Fibroblast of skin of abdomen (primary cell): ENCODE data around the gene FUT7.
"Not testable (repeated sequence)": the region's sequence is repeated elsewhere in the genome, so short reads cannot be mapped to it uniquely, and the experiment has no call there.

Experiments
- DNase-seq: peaks from one replicate; pipeline ENCODE4 v3.0.0-alpha.2; 2013

The FUT7 gene

DNA sequence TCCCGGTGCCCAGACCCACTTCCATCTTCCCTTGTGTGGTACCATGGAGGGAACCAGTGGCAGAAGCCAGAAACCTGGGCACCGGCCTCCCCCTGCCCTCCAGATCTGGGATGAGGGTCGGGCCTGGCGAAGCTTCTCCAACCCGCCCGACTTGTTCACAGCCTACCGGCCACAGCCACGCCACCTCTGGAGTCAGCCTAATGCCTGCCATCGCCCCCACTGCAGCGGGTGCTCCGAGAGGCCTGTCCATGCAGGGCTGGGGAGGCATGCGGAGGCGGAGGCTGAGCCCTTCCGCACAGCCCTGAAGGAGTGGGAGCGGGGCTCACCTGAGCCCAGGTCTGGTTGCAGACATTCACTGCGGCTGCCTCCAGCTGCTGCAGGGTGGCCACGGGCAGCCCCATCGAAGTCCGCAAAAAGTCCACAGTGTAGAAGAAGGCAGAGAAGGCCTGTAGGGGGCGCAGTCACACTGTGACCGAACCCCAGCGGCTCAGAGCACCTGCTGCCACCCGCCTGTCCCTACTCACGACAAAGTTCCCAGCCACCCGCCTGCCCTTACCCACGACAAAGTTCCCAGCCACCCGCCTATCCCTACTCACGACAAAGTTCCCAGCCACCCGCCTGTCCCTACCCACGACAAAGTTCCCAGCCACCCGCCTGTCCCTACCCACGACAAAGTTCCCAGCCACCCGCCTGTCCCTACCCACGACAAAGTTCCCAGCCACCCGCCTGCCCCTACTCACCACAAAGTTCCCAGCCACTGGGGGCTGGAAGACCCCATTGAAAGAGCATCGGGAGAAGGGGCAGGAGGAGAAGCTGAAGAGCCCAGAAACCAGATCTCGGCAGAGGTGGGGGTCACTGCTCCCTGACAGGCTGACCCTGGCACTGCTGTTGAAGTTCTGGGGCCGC, 17.9 kb upstream of the FUT7 start:
- peak; percentile 15 for DNase-seq

DNA sequence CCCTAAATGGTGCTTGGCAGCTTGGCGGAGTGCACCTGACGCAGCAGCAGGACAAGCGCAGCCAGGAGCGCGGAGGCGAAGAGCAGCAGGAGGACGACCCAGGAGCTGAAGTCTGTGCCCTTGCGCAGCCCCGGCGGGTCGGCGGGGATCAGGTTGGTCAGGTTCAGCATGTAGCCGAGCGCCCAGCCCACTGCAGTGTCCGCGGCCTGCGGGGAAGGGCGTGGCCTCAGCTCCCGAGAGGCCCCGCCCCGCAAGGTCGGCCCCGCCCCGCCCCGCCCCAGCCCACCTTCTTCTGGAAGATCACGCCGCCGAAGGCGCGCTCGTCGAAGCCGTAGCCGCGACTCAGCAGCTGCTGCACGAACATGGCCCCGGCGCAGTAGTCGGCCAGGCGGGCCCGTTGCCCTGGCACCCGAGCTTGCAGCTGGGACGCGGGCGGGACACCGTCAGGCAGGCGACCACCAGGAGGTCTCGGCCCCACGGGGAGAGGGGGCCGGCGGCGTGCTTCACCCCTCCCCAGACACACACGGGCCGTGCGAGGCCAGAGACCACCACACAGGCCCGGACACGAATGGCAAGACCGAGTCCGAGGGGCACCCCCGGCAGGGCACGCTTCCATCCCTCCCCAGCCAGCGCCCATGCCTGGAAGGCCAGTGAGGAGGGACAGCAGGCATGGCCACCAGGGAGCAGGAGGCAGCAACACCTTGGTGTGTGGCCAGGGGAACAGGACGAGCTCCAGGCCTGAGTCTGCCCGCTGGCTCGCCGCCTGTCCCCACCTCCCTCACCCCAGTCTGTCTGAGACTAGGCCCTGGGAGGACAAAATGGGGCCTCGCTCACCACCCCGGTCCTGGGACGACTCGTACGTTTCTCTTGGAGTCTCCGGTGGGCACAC, 17.0 kb upstream of the FUT7 start:
- DNase-seq, result no peak

DNA sequence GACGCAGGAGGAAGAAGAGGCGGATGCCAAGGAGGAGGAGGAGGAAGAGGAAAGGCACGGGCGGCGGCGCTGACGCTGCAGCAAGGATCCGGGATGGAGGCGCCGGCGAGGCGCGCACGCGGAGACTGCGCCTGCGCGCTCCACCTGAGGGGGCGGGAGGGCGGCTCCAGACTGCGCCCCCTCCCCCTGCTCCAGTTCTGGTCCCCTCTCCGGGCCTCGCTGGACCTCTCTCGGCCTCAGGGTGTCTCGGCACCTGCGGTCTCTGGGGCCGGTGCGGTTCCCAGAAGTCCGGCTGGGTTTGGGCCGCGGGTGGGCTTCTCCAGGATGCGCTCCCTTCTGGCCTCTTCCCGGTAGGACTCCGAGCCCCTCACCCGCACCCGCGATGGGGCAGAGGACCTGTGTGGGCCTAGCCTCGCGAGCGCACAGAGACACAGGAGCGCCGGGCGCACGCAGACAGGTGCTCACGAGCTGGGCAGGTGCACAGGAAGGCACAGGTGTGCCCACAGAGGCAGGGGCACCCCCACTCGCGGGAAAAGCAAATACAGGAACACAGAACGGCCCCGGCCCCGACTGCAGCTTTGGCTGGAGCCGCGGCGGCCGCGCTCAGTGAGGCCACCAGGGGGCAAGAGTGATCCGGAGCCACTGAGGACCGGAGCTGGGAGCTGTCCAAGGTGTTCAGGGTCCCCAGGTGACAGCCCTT, 14.3 kb upstream of the FUT7 start, which contains the start of gene NPDC1:
NPDC1 (minus strand) TSS at position 90 of the 700 bp plus-strand sequence. CDS start 188 bp downstream, outside the sequence.
- DNase-seq, result peak; percentile 54

DNA sequence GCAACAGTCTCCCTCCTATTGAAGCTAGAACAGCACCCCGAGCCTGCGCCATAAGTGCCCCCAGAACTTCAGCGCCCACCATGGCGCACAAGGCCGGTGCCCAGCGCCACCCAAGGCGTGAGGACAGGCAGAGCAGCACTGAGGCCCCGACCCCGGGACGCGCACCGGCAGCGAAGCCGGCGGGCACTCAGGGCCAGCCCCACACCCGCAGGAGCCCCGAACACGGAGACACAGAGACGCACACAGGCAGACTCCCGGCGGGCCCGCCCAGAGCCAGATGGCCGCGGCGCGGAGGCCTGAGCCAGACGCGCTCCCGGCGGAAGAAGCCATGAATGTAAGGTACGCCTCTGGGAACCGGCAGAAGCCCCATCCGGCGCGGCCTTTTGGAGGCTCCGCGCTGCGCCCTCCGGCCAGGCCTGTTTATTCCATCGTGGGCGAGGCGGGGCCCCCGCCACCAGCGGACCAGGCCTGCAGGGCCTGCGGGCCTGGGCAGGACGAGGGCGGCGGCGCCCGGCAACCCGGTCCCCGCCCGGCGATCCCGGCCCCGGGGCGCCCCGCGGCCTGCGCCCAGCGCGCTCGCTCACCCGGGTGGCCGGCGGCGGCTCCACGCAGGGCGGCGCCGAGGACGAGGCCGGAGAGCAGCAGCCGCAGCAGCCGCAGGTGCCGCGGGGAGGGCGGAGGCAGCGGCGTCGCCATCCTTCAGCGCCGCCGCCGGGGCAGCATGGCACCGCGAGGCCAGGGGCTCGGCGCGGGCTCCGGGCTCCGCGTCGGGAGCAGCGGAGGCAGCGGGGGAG, 13.6 kb upstream of the FUT7 start:
- peak; percentile 25 for DNase-seq

DNA sequence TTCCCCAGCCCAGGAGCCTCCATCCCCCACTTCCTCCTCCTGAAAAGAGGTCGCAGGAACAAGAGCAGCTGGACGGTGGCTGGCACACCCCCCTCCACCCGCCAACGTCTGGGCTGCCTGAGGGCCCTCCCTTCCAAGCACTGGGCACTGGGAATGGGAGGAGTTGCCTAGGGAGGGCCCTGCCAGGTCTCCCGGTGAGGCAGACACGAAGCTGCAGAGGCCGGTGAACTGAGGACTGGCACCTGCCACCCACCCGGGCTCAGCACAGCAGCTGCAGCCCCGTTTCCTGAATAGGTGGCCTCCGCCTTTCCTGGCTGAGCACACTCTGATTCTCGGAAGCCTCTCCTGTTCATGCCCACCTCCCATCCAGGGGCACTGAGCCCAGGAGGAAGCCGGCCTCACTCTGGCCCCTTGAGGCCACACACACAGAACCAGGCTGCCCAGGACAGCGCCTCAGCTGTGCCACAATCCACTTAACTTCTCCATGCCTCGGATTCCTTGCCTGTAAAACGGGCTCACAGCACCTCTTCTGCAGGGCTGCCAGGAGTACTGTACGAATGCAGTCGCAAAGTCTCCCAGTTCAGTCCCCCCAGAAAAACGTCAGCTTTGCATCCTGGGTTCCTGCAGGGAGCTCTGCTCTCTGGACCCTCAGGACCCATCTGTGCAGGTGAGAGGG, 12.8 kb upstream of the FUT7 start:
- DNase-seq, result no peak

DNA sequence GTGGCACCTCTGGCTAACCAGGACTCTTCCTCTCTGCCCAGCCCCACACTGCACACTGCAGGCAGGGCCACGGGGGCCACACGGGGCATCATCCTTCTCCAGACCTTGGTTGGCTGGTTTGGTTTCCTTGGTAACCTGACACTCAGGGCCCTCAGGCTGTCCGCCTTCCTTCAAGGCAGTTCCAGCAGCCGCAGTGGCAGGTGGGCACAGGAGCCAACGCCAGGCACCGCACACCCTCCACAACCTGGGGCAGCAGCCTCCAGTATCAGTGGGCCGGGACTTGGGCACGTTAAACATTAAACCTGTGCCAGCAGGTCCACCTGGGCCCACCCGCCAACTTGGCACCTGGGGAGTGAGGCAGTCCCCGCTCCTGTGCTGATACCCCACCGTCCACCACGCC, 12.1 kb upstream of the FUT7 start:
- DNase-seq, result no peak

DNA sequence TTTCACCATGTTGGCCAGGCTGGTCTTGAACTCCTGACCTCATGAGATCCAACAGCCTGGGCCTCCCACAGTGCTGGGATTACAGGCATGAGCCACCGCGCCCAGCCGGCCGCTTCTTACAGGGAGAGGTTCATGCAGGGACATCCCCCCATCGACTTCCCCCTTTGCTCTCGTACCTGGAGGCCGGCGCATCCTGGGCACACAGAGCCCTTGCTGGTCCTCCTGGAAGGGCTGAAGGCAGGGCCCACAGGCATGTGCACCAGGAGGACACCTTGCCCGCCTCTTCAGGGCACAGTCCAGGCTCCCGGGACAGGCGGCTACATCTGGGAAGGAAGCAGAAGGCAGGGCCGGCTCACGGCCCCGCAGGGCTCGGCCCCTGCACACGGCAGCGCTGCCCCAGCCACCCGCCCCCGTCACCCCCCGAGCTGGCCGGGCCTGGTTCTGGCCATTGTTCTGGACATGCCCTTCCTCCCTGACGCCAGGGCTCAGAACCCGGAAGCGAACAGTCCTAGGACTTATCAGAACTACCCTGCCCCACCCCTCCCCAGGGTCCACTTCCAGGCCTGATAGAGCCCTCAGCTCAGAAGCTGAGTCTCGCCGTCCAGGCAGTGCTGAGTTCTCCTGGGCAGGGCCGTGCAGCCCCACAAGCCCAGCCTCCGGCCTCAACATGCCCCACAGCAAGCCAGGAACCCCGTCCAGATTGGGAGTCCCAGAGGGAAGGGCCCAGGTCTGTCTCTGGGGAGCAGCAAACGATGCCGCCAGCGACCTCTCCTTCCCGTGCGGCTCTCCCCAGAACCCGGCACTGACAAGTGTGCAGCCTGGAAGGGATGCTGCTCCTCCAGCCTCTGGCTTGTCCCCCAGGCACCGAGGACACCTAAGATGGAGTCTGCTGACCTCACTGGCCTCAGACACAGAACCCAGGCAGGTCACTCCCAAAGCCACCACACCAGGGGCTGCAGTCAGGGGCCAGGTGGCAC, 11.2 kb upstream of the FUT7 start:
- no peak for DNase-seq

DNA sequence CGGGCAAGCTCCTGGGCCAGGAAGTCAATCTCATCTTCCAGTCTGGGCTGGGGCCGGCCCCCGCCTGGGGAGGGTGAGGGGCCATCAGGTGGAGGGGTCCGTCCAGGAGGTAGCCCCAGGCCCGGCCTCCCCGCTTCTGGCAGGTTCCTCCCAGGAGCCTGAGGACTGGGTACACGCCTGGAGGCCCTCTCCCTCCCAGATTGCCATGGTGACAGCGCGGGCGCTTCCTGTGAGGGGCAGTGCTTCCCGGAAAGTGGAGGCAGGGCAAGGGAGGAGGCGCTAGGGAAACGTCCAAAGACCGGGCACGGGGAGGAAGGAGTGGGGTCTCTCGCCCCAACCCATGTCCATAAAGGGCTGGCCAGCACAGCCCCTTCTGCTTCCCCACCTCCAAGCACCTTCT, 9.2 kb upstream of the FUT7 start:
- DNase-seq, result no peak

DNA sequence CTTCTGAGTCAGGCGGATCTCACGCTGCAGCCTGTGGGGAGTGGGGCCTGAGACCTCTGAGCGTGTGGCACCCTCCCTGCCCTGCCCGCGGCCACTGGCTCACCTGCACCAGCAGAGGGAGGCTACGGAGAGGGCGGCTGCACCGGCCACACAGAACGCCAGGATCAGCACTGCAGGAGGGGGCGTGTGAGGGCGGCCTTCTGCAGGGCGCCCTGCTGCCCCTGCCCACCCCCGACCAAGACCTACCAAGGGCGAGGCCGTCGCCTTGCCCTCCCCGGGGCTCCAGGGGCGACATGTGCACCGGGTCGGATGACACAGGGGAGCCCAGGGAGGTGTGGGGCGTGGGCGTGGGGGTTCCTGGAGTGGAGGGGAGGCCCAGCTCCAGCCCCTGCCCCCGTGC, 8.7 kb upstream of the FUT7 start:
- DNase-seq, result no peak

DNA sequence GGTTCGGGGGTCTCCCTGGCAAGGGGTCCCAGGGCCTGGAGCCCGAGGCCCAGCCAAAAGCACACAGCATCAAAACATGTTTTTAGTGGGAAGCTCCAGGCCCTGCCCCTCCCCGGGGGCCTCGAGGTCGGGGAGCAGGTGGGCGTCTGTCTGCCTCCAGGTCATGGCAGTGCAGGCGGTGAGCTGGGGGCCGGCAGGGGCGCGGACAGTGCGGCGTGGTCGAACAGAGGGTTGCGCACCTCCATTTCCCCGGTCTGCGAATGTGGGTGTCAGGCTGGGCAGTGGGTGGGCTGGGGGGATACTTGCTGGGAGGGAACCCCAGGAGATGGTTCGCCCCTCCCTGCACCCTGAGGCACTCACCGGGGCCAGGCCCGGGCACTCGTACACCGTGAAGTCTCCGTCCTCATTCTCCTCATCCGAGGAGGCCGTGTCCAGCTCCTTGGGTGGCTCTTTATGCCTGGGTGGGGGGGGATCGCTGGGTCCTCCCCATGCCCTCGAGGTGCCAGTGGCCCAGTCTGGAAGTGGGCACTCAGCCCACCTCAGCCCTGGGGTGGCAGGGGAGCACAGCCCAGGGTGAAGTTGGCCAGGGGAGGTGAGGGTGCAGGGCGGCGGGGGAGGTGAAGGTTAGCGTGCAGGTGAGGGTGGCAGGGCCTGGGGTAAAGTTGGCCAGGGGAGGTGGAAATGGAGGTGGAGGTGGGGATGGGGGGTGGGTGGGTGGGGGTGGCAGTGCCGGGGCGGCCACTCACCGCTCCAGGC, 7.9 kb upstream of the FUT7 start:
- no peak for DNase-seq

DNA sequence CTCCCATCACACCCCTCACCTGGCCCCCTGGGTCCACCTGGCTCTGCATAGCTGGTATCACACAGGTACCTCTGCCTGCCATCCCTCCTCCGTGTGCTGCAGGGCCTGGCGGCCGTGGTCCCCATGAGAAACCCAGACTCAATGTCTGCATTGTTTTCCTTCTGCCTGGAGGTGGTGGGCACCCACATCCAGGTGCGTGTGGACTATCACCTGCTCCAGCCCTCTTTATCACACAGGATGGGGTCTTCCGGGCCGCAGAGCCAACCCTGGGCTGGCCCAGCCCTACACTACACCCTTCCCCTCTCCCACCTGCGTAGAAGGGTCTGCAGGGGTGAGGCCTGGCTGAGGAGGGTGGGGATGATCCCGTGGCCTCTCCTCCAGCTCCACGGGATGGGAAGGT, 7.0 kb upstream of the FUT7 start:
- no peak for DNase-seq

DNA sequence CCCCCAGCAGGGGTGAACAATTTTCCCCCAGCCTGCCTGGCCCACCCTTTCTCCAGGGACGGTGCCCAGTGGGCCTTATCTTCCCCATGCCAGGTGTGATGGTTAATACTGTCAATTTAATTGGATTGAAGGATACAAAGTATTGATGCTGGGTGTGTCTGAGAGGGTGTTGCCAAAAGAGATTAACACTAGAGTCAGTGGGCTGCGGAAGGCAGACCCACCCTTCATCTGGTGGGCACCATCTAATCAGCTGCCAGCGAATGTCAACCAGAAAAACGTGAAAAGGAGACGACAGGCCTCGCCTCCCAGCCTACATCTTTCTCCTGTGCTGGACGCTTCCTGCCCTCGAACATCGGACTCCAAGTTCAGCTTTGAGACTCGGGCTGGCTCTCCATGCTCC, 5.6 kb upstream of the FUT7 start:
- no peak for DNase-seq

DNA sequence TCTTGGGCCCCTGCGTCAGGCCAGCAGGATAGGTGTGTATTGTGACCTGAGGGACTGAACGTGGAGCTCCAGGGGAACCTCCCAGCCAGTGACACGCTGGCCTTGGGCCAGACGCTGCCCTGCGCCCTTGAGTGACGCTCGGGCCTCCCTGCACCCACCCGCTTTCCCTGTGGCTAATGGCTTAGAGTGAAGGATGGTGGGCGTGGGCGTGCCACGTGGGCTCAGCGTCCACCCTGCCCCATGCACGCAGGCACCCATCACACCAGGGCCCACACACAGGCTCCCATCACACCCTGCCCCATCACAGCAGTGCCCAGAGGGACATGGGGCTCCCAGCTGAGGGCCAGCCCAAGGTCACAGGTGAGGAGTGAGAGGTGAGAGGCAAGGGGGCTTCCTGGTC, 5.1 kb upstream of the FUT7 start:
- DNase-seq, result no peak

DNA sequence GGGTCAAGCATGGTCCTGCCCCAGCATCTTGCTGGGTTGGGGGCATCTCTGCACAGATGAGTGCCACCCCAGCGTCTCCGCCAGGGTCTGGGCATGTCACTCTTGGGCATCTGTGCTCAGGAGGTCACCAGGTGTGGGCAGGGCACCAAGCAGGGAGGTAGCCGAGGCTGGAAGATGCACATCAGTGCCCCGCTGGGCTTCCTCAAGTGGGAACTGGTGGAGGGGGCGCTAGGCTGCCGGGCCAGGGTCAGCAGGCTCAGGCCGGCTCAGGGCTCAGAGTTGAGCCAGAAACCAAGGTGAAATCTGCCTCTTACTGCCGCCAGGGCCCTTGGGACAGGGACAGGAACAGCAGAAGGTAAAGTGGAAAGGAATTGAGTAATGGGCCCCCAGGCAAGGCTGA, 4.0 kb upstream of the FUT7 start:
- no peak for DNase-seq

DNA sequence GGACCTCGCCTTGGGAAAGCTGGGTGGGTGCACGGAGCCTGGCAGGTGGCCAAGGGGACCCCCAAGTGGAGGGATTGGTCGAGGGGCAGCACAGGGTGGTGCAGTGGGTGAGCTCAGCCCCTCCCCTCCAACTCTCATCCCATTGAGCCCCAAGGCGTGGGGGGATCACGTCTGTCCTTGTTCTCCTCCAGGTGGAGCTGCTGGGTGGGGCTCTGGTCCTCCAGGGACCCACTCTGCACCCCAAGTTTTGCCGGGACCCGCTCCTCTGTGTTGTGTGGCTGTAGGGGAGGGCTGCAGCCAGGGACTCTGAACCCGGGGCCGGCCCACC, 3.6 kb upstream of the FUT7 start:
- no peak for DNase-seq

DNA sequence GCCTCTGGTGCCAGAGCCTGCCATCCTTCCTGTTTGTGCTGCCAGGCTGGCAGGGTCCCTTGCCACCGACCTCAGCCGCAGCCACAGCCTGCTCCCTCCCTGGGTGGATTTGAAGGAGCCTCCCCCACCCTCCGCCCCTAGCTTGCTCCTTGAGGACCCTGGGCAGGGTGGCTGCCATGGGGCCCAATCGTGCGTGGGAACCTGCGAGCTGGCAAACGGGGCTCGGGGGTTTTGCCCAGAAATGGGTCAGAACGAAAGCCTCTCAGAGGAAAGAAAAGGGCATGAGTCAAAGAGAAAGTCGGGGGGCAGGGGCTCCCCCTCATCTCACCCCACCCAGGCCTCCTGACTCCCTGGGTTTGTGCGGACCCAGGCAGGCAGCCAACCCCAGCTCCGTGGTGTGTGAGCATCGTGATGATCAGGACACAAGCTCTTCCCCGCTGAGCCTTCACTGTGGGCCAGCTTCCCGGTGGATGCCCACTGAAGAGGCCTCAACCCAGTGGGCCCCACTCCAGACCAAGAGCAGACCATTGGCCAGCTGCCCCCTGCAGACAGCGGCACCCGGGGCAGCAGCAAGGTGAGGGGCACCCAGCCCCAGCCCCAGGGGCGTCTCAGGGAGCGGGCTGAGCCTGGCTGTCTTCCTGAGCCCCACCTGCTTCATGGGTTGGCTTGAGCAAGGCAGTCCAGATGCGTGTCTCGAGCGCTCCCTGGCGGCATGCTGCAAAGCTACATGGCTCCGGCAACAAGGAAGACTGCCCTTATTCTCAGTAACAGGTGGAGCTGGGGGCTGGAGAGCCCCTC, 3.0 kb upstream of the FUT7 start:
- peak; percentile 63 for DNase-seq

DNA sequence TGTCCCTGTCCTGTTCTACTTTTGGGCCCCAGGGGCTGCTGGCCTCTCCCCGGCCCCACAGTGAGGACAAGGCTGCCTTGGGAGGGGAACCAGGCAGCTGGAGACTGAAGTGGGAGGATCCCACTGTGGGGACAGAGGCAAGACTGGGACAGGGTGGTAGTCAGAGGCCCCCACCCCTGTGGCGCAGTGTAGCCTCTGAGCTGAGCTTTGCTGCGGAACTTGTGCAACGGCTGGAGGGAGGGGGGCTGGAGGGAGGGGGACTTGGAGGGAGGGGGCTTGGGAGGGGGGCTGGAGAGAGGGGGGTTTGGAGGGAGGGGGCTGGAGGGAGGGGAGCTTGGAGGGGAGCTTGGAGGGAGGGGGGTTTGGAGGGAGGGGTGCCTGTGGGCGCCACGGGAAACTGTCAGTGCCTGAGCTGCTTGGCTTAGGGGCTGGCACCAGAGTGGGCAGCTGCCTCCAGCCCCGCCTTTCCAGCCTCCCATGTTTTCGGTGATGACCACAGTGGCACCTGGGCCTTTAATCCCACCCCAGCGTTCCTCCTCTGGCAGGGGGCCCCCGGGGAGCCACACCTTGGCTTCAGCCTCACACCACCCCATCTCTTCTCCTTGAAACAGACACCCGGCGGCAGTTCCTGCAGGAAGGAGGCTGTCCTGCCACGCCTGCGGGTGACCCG, 2.3 kb upstream of the FUT7 start:
- DNase-seq, result no peak

DNA sequence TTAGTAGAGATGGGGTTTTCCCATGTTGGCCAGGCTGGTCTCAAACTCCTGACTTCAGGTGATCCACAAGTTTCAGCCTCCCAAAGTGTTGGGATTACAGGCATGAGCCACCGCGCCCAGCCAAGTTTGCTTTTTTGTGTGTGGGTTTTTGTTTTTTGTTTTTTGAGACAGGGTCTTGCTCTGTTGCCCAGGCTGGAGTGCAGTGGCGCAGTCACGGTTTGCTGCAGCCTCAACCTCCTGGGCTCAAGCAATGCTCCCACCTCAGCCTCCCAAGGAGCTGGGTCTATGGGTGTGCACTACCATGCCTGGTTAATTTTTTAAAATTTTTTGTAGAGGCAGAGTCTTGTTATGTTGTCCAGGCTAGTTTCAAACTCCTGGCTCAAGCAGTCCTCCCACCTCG, 1.6 kb upstream of the FUT7 start:
- DNase-seq, result not testable (repeated sequence)
